Stimulated activated CD8-positive, alpha-beta memory T cell treated with anti-CD3 and anti-CD28 coated beads, Interleukin-7, amount 100 ng/mL, for 24 hours (primary cell): Measurements from ENCODE around the gene ZNF709.
A peak's percentile ranks its signal among the peaks of the same experiment; 100 is the strongest.
"Not testable (repeated sequence)": the region's sequence is repeated elsewhere in the genome, so short reads cannot be mapped to it uniquely, and the experiment has no call there.

Experiments
- DNase-seq: peaks from one replicate; pipeline ENCODE4 v3.0.0-alpha.2; 2020; ENCODE audit warnings: low read depth

Gene ZNF709

DNA sequence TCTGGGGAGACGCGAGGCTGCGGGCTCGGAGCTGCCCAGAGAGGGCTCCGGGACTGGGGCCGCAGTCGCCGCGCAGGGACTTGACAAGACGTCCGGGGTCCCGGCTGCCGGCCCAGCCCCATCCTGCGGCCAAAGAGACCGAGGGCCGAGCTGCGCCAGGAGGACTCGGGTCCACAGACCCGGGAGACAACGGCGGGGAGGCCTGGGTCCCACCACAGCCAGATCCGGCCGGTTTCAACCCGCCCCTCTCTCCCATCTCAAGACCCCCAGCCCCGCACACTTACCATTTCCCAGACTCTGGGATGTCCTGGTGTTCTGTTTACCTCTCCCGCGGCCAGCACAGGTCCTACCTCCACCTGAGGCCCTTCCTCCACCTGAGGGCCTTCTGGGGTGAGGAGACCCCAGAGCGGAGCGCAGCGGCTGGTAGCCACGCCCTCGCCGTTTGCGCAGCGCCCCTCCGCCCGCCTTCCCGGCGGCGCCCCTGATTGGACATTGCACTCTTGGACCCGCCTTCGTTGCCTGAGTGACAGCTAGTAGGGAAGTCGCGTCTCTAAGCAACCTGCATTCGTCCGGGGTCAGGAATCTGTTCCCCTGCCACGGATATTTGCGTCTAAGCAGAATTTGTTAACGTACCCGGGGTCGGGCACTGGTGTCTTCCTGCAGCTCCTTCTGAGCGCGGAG is at the start of gene ZNF709:
TSS of gene ZNF709 (minus strand) at position 446 of the 681 bp plus-strand sequence. CDS start at position 287, 159 bp downstream.
- peak; percentile 86 for DNase-seq

DNA sequence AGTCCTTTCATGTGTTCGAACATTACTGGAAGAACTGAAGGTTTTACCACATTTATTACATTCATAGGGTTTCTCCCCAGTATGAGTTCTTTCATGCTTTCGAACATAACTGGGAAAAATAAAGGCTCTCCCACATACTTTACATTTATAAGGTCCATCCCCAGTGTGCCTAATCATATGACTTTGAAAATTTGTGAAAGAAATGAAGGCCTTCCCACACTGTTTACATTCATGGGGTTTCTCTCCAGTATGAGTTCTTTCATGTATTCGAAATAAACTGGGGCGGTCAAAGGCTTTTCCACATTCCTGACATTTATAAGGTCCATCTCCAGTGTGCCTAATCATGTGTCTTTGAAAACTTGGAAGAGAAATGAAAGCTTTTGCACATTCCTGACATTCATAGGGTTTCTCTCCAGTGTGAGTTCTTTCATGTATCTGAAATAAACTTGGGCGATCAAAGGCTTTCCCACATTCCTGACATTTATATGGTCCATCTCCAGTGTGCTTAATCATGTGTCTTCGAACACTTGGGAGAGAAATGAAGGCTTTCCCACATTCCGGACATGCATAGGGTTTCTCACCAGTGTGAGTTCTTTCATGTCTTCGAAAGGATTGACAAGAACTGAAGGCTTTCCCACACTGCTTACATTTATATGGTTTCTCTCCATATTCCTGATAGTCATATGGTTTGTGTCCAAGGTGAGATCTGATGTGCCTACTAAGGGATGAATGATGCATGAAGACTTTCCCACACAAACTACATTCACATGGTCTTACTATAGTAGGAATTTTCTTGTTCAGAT is 42.6 kb upstream of the ZNF709 start:
- no peak for DNase-seq

GRCh38 chr19:12526542-12526941 is 41.9 kb upstream of the ZNF709 start:
- no peak for DNase-seq

- no peak for DNase-seq
These were observed 37.4 kb upstream of the ZNF709 start for GRCh38 chr19:12521996-12522395.

DNA sequence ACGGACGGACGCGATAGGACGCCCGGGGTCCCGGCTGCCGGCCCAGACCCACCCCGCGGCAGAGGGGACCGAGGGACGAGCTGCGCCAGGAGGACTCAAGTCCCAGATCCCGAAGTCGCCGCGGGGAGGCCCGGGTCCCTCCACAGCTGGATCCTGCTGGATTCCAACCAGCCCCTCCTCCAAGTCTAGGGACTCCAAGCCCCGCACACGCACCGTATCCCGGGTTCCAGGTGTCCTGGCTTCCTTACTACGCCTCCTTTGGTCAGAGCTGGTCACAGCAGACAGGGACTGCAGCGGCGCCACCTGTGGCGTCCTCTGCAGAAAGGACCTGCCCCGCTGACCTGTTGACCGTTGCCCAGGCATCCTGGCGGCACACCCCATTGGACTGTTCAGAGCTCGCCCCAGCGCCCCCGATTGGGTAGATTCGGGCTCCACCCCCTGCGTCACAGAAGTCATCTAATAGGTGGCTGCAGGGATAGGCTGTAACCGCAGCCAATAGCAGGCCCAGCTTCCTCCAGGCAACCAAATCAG is 29.0 kb upstream of the ZNF709 start:
- DNase-seq, result no peak

DNA sequence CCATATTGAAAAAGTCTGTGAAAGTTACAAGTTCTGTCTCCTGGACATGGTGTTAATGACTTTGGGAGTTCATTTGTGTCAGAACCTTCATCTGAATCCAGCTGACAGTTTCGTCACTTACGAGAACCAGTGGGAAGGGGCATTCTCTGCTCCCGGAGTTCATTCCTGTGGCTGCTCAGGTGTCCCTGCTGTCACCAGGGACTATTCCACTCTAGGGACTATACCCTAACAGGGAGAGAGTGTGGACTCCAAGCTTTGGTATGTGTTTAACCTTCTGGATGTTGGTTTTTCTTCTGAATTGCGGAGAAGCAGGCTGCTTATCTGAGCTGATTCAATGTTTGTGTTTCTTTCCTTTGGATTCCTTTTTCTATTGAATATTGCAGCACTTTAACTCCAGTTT is 12.4 kb upstream of the ZNF709 start:
- DNase-seq, result no peak

GRCh38 chr19:12496480-12496879 is 11.9 kb upstream of the ZNF709 start:
- DNase-seq, result no peak

DNA sequence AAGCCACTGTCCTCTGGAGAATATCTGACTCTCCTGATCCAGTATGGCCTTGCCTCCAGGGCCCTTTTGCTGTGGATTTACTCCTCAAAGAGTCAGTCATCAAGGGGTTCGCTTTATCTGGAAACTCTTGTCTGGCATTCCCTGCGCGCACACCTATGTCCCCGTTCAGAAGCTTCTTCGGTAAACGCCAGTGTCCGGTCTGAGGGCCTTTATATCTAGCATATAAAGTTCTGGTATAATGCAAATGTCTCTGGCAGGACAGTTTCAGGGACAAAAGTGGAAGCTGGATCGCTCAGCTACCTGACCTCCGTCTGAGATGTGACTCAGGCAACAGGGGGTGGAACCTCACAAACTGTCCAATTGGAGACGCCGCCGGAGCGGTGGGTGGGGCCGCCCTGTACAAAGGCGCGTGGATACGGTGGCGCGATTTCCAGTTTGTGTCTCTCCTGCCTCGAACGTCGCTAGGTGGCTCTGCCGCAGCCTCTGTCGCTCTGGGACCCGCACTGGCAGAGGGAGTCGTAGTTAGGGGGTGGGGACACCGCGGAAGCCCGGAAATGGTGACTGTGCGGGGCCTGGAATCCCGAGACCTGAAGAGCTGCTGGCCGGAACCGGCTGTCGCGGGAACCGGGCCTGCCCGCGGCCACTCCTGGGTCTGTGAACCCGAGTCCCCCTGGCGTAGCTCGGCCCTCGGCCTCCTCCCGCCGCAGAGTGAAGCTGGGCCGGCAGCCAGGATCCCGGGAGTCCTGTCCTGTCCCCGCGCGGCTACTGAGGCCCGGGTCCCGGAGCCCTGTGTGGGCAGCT is 10.6 kb upstream of the ZNF709 start:
- peak; percentile 76 for DNase-seq

GRCh38 chr19:12494260-12494860 is 9.7 kb upstream of the ZNF709 start:
- no peak for DNase-seq

- not testable (repeated sequence) for DNase-seq
These were observed 1.7 kb upstream of the ZNF709 start for GRCh38 chr19:12486265-12486783.

- no peak for DNase-seq
These were observed 955 bp upstream of the ZNF709 start for GRCh38 chr19:12485571-12485970.

DNA sequence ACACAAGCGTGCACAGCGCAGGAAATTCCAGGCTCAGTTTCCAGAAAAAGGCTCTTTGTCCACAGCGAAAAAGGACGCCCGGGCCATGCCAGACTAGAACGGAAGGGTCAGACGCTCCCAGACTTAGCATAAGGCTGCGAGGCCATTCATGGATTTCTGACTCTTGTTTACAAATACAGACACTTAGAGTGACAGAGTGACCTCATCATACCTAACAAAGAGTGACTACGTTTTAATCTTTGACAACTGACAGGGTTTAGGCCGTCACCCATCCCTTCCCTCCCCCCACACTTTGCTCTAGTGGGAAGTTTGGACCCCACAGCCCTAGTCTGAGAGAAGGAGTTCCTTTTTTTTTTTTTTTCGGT is 418 bp upstream of the ZNF709 start:
- DNase-seq, result no peak

DNA sequence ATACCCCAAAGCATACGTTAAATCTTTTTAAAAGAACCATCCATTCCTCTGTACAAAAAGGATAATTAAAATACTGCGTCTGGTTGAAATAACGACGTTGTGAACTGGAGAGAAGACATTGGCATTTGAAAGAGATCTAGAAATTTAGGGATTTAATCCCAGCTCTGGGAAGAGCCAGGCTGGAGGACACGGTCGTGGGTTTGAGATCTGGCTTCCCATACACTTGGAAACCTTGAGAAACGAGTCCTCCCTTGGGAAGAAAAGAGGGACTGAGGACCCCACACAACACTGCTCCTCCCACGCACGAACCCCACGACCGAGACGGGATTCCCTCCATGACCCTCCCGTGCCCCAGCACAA is 625 bp downstream of the ZNF709 start:
- DNase-seq, result no peak

- no peak for DNase-seq
These were observed 2.1 kb downstream of the ZNF709 start for GRCh38 chr19:12482509-12482886.

DNA sequence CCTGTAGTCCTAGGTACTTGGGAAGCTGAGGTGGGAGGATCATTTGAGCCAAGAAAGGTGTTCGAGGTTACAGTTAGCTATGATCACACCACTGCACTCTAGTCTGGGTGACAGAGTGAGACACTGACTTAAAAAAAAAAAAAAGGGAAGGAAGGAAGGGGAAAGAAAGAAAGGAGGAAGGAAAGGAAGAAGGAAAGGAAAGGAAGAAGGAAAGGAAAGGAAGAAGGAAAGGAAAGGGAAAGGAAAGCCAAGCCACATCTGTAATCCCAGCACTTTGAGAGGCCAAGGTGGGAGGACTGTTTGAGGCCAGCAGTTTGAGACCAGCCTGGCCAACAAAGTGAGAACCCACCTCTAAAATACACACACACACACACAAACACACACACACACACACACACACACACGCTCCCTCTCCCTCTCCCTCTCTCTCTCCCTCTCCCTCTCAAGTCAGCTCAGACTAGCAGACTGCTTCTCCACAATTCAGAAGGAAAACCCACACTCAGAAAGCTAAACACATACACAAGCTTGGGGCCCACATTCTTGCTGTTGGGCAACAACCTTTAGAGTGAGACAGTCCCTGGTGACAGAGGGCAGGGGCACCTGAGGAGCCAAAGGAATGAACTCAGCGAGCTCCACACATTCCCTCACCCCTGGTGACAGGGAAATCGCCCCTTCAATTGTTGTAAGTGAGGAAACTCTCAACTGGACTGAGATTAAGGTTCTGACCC is 2.7 kb downstream of the ZNF709 start:
- DNase-seq, result no peak

- DNase-seq, result no peak
These were observed 6.2 kb downstream of the ZNF709 start for GRCh38 chr19:12478234-12478941.

- not testable (repeated sequence) for DNase-seq
These were observed 17.0 kb downstream of the ZNF709 start for GRCh38 chr19:12467651-12468050.

DNA sequence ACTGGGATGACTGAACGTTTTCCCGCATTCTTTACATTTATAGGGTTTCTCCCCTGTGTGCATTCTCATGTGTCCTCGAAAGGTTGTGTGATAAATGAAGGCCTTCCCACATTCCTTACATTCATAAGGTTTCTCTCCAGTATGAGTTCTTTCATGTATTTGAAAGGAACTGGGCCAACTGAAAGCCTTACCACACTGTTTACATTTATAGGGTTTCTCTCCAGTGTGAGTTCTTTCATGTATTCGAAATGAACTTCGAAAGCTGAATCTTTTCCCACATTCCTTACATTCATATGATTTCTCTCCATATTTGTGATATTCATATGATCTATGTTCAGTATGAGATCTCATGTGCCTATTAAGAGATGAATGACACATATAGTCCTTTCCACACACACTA is 19.4 kb downstream of the ZNF709 start:
- DNase-seq, result no peak

- no peak for DNase-seq
These were observed 19.8 kb downstream of the ZNF709 start for GRCh38 chr19:12464769-12465168.

DNA sequence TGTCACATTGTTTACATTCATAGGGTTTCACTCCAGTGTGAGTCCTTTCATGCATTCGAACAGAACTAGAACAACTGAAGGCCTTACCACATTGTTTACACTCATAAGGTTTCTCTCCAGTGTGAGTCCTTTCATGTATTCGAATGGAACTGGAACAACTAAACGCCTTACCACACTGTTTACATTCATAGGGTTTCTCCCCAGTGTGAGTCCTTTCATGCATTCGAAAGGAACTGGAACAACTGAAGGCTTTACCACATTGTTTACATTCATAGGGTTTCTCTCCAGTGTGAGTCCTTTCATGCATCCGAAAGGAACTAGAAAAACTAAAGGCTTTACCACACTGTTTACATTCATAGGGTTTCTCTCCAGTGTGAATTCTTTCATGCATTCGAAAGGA is 20.5 kb downstream of the ZNF709 start:
- DNase-seq, result not testable (repeated sequence)

GRCh38 chr19:12453495-12453894 is 31.1 kb downstream of the ZNF709 start:
- DNase-seq, result no peak
